HL-60/S4 treated with phorbol 12-myristate 13-acetate at 8.2 ng/mL for 4 days and 3 days (cell line): ENCODE results near the gene RIT1.
"Not testable (repeated sequence)": the region's sequence is repeated elsewhere in the genome, so short reads cannot be mapped to it uniquely, and the experiment has no call there.

Experiments
- in situ Hi-C: fragments of 300-500 bp; cut with MboI; formaldehyde crosslinking; loops from 2 replicates; pipeline ENCODE4 v1.15.0; 2022; ENCODE audit warnings: low sequenced_read_pairs

RIT1 gene

GRCh38 chr1:155897746-155898145 lies 13.4 kb downstream of the RIT1 start:
- in situ Hi-C loops = no loop called here

GRCh38 chr1:155896476-155896875 lies 14.7 kb downstream of the RIT1 start:
- in situ Hi-C loops = not testable (repeated sequence)

- in situ Hi-C loops = not testable (repeated sequence)
These were observed 15.5 kb downstream of the RIT1 start for GRCh38 chr1:155895617-155896016.

GRCh38 chr1:155893389-155894142 lies 17.6 kb downstream of the RIT1 start:
- in situ Hi-C loops = no loop called here

GRCh38 chr1:155892796-155893195 lies 18.4 kb downstream of the RIT1 start:
- in situ Hi-C loops = no loop called here

GRCh38 chr1:155890251-155890650 lies 20.9 kb downstream of the RIT1 start:
- in situ Hi-C loops = no loop called here

- in situ Hi-C loops = no loop called here
These were observed 21.6 kb downstream of the RIT1 start for GRCh38 chr1:155889566-155889965.

GRCh38 chr1:155888481-155888880 lies 22.7 kb downstream of the RIT1 start:
- in situ Hi-C loops = no loop called here

GRCh38 chr1:155884982-155885381 lies 26.2 kb downstream of the RIT1 start:
- in situ Hi-C loops = no loop called here

- in situ Hi-C loops = no loop called here
These were observed 26.9 kb downstream of the RIT1 start for GRCh38 chr1:155884031-155884960.

GRCh38 chr1:155882766-155883165 lies 28.4 kb downstream of the RIT1 start:
- in situ Hi-C loops = no loop called here

- in situ Hi-C loops = no loop called here
These were observed 28.9 kb downstream of the RIT1 start for GRCh38 chr1:155882235-155882634.

- in situ Hi-C loops = no loop called here
These were observed 30.2 kb downstream of the RIT1 start for GRCh38 chr1:155880950-155881349.

- in situ Hi-C loops = no loop called here
These were observed 30.9 kb downstream of the RIT1 start for GRCh38 chr1:155880251-155880650.

- in situ Hi-C loops = no loop called here
These were observed 33.2 kb downstream of the RIT1 start for GRCh38 chr1:155877945-155878344.

GRCh38 chr1:155873860-155874259 lies 37.3 kb downstream of the RIT1 start:
- in situ Hi-C loops = no loop called here

GRCh38 chr1:155872527-155872926 lies 38.6 kb downstream of the RIT1 start:
- in situ Hi-C loops = no loop called here

- in situ Hi-C loops = no loop called here
These were observed 39.8 kb downstream of the RIT1 start for GRCh38 chr1:155871390-155871789.

GRCh38 chr1:155867766-155868165 lies 43.4 kb downstream of the RIT1 start:
- in situ Hi-C loops = no loop called here

- in situ Hi-C loops = no loop called here
These were observed 46.8 kb downstream of the RIT1 start for GRCh38 chr1:155864393-155864792.

- in situ Hi-C loops = no loop called here
These were observed 49.3 kb downstream of the RIT1 start for GRCh38 chr1:155861896-155862295.

GRCh38 chr1:155860970-155861510 lies 50.1 kb downstream of the RIT1 start:
- in situ Hi-C loops = no loop called here
